Bronchial epithelial cell (primary cell): ENCODE measurements around the gene PLCB1. TPM values are rescaled to one million over a fixed set of nuclear protein-coding genes. Genes with fewer than 3 reads are reported as not detected.

ENCODE experiments used
- DNase-seq: peaks from one replicate; pipeline ENCODE4 v3.0.0-alpha.2; 2010; ENCODE audit warnings: low read depth
- FAIRE-seq: peaks from 2 replicates; lab custom pipeline; 2011; peaks lifted over from hg19 to GRCh38; lab: Jason Lieb, UNC
- H3K27me3 ChIP-seq: 2 replicates; pipeline ENCODE4 v1.5.1; 2011; ENCODE audit warnings: low read length; ENCODE audit not compliant: control insufficient read depth, insufficient read depth
- H3K36me3 ChIP-seq: 2 replicates; pipeline ENCODE4 v1.5.1; 2011; ENCODE audit warnings: low read length; ENCODE audit not compliant: control insufficient read depth, insufficient read depth
- H3K4me3 ChIP-seq: 2 replicates; pipeline ENCODE4 v1.5.1; 2011; ENCODE audit warnings: mild to moderate bottlenecking, low read depth, low read length, control low read depth
- total RNA-seq: library from RNA; depleted of rRNA; stranded (reverse); fragments of >200 nt; gene quantifications from 2 replicates; pipeline ENCODE4 v1.2.1, GENCODE V29; 2014
- TF ChIP-seq, protein P1 (sequence below): IDR thresholded peaks from 2 replicates; pipeline ENCODE4 v1.5.1; 2011; ENCODE audit warnings: mild to moderate bottlenecking, moderate library complexity, low read length, control low read depth, inconsistent platforms; ENCODE audit not compliant: insufficient read depth, severe bottlenecking

The PLCB1 gene
- total RNA-seq, 1 donor from 2014 or later, result 1.1 TPM

DNA sequence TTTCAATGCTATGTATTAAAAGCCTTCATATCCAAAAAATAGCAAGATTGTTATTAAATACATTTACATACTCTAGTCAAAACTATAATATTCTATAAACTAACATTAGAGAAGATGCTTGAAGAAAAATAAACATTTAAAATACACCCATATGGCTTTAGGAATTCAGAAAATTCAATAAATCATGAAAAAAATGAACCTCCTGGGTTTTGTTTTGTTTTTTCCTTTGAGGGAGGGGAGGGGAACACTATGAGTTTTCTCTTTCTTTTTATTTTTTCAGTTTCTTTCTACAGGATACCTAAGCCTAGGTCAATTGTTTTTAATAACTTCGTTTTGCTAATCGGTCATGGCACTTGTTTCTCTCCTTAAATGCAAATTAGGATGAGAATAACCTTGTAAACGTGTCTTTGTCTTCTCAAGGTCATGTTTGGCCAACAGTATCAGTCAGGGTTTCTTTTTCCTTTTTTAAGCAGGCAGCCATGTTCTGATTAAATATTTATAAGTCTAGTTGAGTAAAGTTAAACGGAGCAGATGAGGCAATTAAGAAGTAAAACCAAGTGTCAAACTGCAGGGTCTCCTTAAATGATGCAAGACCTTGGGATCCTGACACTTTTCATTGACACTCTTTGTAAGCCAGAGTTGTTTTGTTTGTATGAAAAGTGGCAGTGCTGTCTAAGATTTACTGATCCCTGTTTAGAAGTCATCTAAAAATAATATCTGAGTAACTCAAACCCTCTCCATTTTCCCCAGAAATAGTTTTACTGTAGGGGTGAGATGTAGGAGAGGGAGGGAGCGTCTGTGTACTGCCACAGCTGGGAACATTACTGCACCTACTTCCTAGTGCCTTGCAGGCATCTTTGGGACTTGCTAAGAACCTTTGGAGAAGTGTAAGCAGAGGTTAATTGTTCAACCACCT is 392.3 kb downstream of the PLCB1 start:
- FAIRE-seq (no peak), DNase-seq (no peak)
- TF ChIP-seq, protein P1, sequence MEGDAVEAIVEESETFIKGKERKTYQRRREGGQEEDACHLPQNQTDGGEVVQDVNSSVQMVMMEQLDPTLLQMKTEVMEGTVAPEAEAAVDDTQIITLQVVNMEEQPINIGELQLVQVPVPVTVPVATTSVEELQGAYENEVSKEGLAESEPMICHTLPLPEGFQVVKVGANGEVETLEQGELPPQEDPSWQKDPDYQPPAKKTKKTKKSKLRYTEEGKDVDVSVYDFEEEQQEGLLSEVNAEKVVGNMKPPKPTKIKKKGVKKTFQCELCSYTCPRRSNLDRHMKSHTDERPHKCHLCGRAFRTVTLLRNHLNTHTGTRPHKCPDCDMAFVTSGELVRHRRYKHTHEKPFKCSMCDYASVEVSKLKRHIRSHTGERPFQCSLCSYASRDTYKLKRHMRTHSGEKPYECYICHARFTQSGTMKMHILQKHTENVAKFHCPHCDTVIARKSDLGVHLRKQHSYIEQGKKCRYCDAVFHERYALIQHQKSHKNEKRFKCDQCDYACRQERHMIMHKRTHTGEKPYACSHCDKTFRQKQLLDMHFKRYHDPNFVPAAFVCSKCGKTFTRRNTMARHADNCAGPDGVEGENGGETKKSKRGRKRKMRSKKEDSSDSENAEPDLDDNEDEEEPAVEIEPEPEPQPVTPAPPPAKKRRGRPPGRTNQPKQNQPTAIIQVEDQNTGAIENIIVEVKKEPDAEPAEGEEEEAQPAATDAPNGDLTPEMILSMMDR, result no peak
- H3K36me3 ChIP-seq, result no peaks in the 10 kb centered on the region
- no peak overlapping the region for H3K4me3 ChIP-seq
- no peaks in the 10 kb centered on the region for H3K27me3 ChIP-seq

DNA sequence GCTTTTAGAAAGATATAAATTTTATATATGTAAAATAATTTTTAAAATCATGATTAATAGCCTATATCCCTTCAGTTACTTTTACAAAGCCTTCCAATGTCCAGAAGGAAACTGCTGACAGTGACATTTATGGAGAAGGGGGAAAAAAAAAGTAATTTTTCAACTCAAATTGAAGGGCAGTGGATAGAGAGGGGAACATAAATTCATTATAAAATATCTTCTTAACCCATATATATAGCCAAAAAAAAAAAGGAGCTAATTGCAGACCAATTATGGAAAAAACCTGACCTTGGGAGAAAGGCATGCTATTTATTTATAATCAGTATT is 392.9 kb downstream of the PLCB1 start:
- Histone ChIP-seq H3K4me3 (no peak overlapping the region), H3K36me3 (no peaks in the 10 kb centered on the region), H3K27me3 (no peaks in the 10 kb centered on the region)
- no peak for FAIRE-seq
- TF ChIP-seq, protein P1, result no peak
- no peak for DNase-seq

DNA sequence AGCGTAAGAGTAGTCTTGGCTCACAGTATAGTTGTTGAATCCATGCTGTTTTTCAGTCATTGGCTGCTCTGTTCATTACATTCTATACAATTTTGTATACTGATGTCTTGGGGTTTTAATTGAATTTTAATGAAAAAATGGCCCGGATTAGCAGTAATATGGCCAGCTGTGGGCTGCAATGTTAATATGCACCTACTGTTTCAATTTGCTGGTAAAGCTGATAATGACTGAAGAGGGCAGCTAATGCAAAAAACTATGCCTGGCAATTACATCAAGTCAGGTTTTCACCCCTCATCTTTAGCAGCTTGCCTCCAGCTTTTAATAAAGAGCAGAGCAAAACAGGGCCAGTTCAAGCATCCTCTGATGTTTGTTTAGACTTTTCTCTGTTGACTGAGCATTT is 394.5 kb downstream of the PLCB1 start:
- TF ChIP-seq, protein P1, result no peak
- no peak for DNase-seq
- H3K4me3 ChIP-seq, result no peak overlapping the region
- no peaks in the 10 kb centered on the region for H3K27me3 ChIP-seq
- H3K36me3 ChIP-seq, result no peaks in the 10 kb centered on the region
- FAIRE-seq, result no peak

DNA sequence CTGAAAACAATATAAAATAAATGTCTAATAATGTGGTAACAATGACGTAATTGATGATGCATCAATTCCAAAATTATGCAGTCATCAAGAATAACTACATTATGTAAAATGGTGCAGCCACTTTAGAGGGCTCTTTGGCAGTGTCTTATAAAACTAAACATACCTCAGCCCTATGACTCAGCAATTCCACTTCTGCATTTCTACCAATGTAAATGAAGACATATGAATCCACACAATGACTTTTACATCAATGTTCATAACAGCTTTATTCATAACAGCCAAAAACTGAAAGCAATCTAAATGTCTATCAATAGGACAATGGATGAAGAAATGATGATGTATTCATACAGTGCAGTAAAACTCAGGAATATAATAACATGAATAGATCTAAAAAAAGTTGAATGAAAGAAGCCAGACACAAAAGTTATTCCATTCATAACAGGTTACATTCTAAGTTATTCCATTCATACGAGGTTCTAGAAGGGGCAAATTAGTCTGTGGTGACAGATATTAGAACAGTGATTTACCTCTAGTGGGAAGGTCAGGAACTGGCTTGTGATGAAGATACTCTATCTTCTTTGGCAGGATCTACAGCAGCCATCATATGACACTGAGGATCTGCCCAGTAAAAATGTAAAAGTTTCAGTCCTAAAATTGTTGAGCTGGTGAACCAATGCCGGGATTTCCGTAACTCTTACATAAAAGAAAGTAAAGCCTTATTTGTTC is 396.1 kb downstream of the PLCB1 start:
- no peak overlapping the region for H3K4me3 ChIP-seq
- TF ChIP-seq, protein P1, result no peak
- H3K27me3 ChIP-seq, result no peaks in the 10 kb centered on the region
- DNase-seq (peak; percentile 44), FAIRE-seq (no peak)
- no peaks in the 10 kb centered on the region for H3K36me3 ChIP-seq

DNA sequence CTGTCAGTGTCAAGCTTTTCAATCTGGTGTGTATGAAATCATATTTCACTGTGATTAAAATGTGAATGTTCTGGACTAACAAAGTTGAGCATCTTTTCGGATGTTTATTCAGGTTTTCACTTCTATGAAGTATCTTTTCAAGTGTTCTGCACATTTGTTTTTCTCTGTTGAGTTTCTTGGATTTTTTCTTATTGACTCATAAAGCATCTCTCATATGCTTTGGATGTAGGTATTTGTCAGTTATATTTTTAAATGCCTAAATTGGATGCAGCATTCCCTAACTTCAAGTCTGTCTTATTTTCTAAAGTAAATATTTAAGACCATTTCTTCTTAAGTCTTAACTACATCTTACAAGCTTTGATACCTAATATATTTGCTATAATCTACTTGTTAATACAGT is 398.0 kb downstream of the PLCB1 start:
- TF ChIP-seq, protein P1, result no peak
- H3K4me3 ChIP-seq, result no peak overlapping the region
- DNase-seq (no peak), FAIRE-seq (no peak)
- H3K27me3 ChIP-seq, result no peaks in the 10 kb centered on the region
- H3K36me3 ChIP-seq, result no peaks in the 10 kb centered on the region
